IMR-90 (cell line): ENCODE results near the gene HOXD12. TPM values are rescaled to one million over a fixed set of nuclear protein-coding genes. Genes with fewer than 3 reads are reported as not detected.

ENCODE experiments used
- ATAC-seq: fragments of 200-7000 bp; cut with Tn5 transposase; 2 replicates; pipeline ENCODE4 v1.9.1; 2020; ENCODE audit warnings: low read depth, mild to moderate bottlenecking, moderate library complexity
- BruUV-seq: library from RNA; stranded (reverse); fragments of 400-500 nt; replicated peaks from 2 replicates; lab custom pipeline; 2021; lab: Mats Ljungman, UMichigan
- CTCF ChIA-PET: fragments of 300-600 bp; formaldehyde crosslinking; extraction: SDS; loops from one replicate; lab custom pipeline; 2021; ENCODE audit warnings: antibody characterized with exemption; lab: Yijun Ruan, JAX
- POLR2A ChIA-PET: fragments of 300-600 bp; sonication (Branson Sonifier 250); formaldehyde crosslinking; loops from one replicate; lab custom pipeline; 2022; ENCODE audit warnings: antibody characterized with exemption; ENCODE audit not compliant: unreplicated experiment; lab: Charles Lee
- DNase-seq: peaks from one replicate; pipeline ENCODE4 v3.0.0; 2013
- H2AFZ ChIP-seq: replicated peaks from 2 replicates; pipeline ENCODE3; 2013; ENCODE audit warnings: low read length, mild to moderate bottlenecking; ENCODE audit not compliant: poor library complexity
- H2AK5ac ChIP-seq: 2 replicates; pipeline ENCODE4 v1.6.1; 2013; ENCODE audit warnings: low read depth, low read length, inconsistent platforms
- H2AK9ac ChIP-seq: replicated peaks from 2 replicates; pipeline ENCODE3; 2013; ENCODE audit warnings: mild to moderate bottlenecking, low read depth, low read length, moderate library complexity; ENCODE audit not compliant: poor library complexity
- H2BK120ac ChIP-seq: 2 replicates; pipeline ENCODE4 v1.6.1; 2013; ENCODE audit warnings: low read depth, low read length, inconsistent platforms
- H2BK15ac ChIP-seq: 3 replicates; pipeline ENCODE4 v1.6.1; 2013; ENCODE audit warnings: low read depth, low read length, inconsistent platforms
- H2BK20ac ChIP-seq: 2 replicates; pipeline ENCODE4 v1.6.1; 2013; ENCODE audit warnings: low read depth, mild to moderate bottlenecking, inconsistent platforms, low read length, moderate library complexity
- H2BK5ac ChIP-seq: 2 replicates; pipeline ENCODE4 v1.6.1; 2013; ENCODE audit warnings: mild to moderate bottlenecking, low read depth, low read length, inconsistent platforms; ENCODE audit not compliant: poor library complexity, severe bottlenecking
- H3K14ac ChIP-seq: replicated peaks from 2 replicates; pipeline ENCODE4 v1.6.1; 2013; ENCODE audit warnings: low read depth, low read length, inconsistent platforms
- H3K18ac ChIP-seq: 2 replicates; pipeline ENCODE4 v1.6.1; 2013; ENCODE audit warnings: low read depth, low read length, control low read depth
- H3K23ac ChIP-seq: 2 replicates; pipeline ENCODE4 v1.6.1; 2013; ENCODE audit warnings: low read depth, low read length, inconsistent platforms
- H3K27ac ChIP-seq: 2 replicates; pipeline ENCODE4 v1.5.1; 2013; ENCODE audit warnings: mild to moderate bottlenecking, control low read depth, low read length; ENCODE audit not compliant: insufficient read depth
- H3K27me3 ChIP-seq: 2 replicates; pipeline ENCODE4 v1.6.1; 2013; ENCODE audit warnings: low read length; ENCODE audit not compliant: control insufficient read depth, insufficient read depth
- H3K36me3 ChIP-seq: 2 replicates; pipeline ENCODE4 v1.6.1; 2013; ENCODE audit warnings: low read length, mixed read lengths; ENCODE audit not compliant: control insufficient read depth, insufficient read depth
- H3K4ac ChIP-seq: 2 replicates; pipeline ENCODE4 v1.6.1; 2013; ENCODE audit warnings: low read depth, low read length, inconsistent platforms
- H3K4me1 ChIP-seq: 2 replicates; pipeline ENCODE4 v1.6.1; 2013; ENCODE audit warnings: low read length, mixed read lengths; ENCODE audit not compliant: control insufficient read depth, insufficient read depth
- H3K4me2 ChIP-seq: 2 replicates; pipeline ENCODE4 v1.6.1; 2013; ENCODE audit warnings: low read depth, mild to moderate bottlenecking, control low read depth, low read length, moderate library complexity
- H3K4me3 ChIP-seq: 2 replicates; pipeline ENCODE4 v1.5.1; 2013; ENCODE audit warnings: low read depth, mild to moderate bottlenecking, control low read depth, low read length, moderate library complexity; ENCODE audit not compliant: insufficient read depth
- H3K56ac ChIP-seq: 2 replicates; pipeline ENCODE4 v1.6.1; 2013; ENCODE audit warnings: low read length, inconsistent platforms; ENCODE audit not compliant: insufficient read depth; ENCODE audit errors: extremely low read depth
- H3K79me1 ChIP-seq, 2 experiments: 2 replicates each; pipeline ENCODE4 v1.6.1; 2013; ENCODE audit warnings: low read length in 2 of 2, inconsistent platforms in 1 of 2, low read depth in 1 of 2
- H3K9ac ChIP-seq: 2 replicates; pipeline ENCODE4 v1.6.1; 2013; ENCODE audit warnings: low read depth, low read length, control low read depth
- H3K9me1 ChIP-seq: 2 replicates; pipeline ENCODE4 v1.6.1; 2013; ENCODE audit warnings: low read length, inconsistent platforms; ENCODE audit not compliant: insufficient read depth
- H3K9me3 ChIP-seq: 2 replicates; pipeline ENCODE4 v1.6.1; 2013; ENCODE audit warnings: low read length; ENCODE audit not compliant: control insufficient read depth, insufficient read depth
- H4K20me1 ChIP-seq: 2 replicates; pipeline ENCODE4 v1.6.1; 2013; ENCODE audit warnings: low read length, inconsistent platforms; ENCODE audit not compliant: insufficient read depth
- H4K5ac ChIP-seq: 2 replicates; pipeline ENCODE4 v1.6.1; 2013; ENCODE audit warnings: mild to moderate bottlenecking, low read depth, low read length, control low read depth
- H4K8ac ChIP-seq, 2 experiments: 2 replicates each; pipeline ENCODE4 v1.6.1; 2013; ENCODE audit warnings: low read depth in 2 of 2, low read length in 2 of 2, control low read depth in 1 of 2, inconsistent platforms in 1 of 2
- H4K91ac ChIP-seq: 2 replicates; pipeline ENCODE4 v1.6.1; 2013; ENCODE audit warnings: low read depth, low read length, inconsistent platforms; ENCODE audit not compliant: insufficient read depth
- CEBPB ChIP-seq: IDR thresholded peaks from 2 replicates; pipeline ENCODE4 v1.6.1; 2012; ENCODE audit warnings: low read depth, low read length, improper control_type of control experiment
- CHD1 ChIP-seq: IDR thresholded peaks from 2 replicates; pipeline ENCODE4 v1.6.1; 2012; ENCODE audit warnings: low read depth, low read length, improper control_type of control experiment
- CTCF ChIP-seq: conservative IDR thresholded peaks from 2 replicates; pipeline ENCODE4 v1.5.1; 2012; ENCODE audit warnings: mild to moderate bottlenecking, low read depth, low read length, improper control_type of control experiment
- MAZ ChIP-seq: IDR thresholded peaks from 2 replicates; pipeline ENCODE4 v1.6.1; 2012; ENCODE audit warnings: low read depth, mild to moderate bottlenecking, low read length, improper control_type of control experiment, moderate library complexity, borderline replicate concordance
- MXI1 ChIP-seq: IDR thresholded peaks from 2 replicates; pipeline ENCODE4 v1.6.1; 2012; ENCODE audit warnings: low read depth, mild to moderate bottlenecking, low read length, moderate library complexity, borderline replicate concordance
- NFE2L2 ChIP-seq: fragments of 150-350 bp; IDR thresholded peaks from 2 replicates; pipeline ENCODE4 v1.6.1; 2016; ENCODE audit warnings: low read depth, mild to moderate bottlenecking, low read length
- POLR2A ChIP-seq: IDR thresholded peaks from 2 replicates; pipeline ENCODE4 v1.6.1; 2012; ENCODE audit warnings: mild to moderate bottlenecking, low read depth, low read length
- RAD21 ChIP-seq: IDR thresholded peaks from 2 replicates; pipeline ENCODE4 v1.6.1; 2012; ENCODE audit warnings: low read length, improper control_type of control experiment
- SMC3 ChIP-seq: fragments of 150-350 bp; IDR thresholded peaks from 2 replicates; pipeline ENCODE4 v1.6.1; 2016; ENCODE audit warnings: low read depth, mild to moderate bottlenecking, antibody characterized with exemption, low read length, moderate library complexity
- WGBS, 2 experiments: methylation state at CpG; one replicate each; pipeline versions ENCODE4 v1.1.5 to v1.1.7; 2013; ENCODE audit warnings: missing lambda C conversion rate in 2 of 2; ENCODE audit not compliant: insufficient read length in 1 of 2; ENCODE audit errors: extremely low coverage in 2 of 2; 5-methylcytosine and 5-hydroxymethylcytosine counted together
- dilution Hi-C: fragments of 300-500 bp; cut with HindIII; formaldehyde crosslinking; loops from one replicate; pipeline ENCODE4 v1.14.3; 2018; ENCODE audit warnings: low sequenced_read_pairs; ENCODE audit not compliant: unreplicated experiment
- in situ Hi-C: fragments of 300-500 bp; cut with MboI; formaldehyde crosslinking; loops from 3 replicates; pipeline ENCODE4 v1.14.3; 2019; ENCODE audit warnings: low sequenced_read_pairs, inconsistent platforms, mixed read lengths
- intact Hi-C: fragments of 100-400 bp; cut with micrococcal nuclease; formaldehyde crosslinking; loops from 2 replicates; pipeline ENCODE4 v1.10.0; 2022
- polyA plus RNA-seq, 3 experiments: library from polyadenylated mRNA; depleted of rRNA; stranded (reverse); fragments of >200 nt; gene quantifications; 2 replicates each; pipeline ENCODE4 v1.2.3, GENCODE V29; 2012; ENCODE audit warnings: low replicate concordance in 1 of 3
- total RNA-seq: library from RNA; depleted of rRNA; stranded (reverse); fragments of >200 nt; gene quantifications from 2 replicates; pipeline ENCODE4 v1.2.3, GENCODE V29; 2012
- TF ChIP-seq, protein P1 (sequence below): fragments of 150-350 bp; IDR thresholded peaks from 2 replicates; pipeline ENCODE4 v1.6.1; 2016; ENCODE audit warnings: low read depth, mild to moderate bottlenecking, low read length, moderate library complexity, borderline replicate concordance

HOXD12 gene
- total and polyA plus RNA-seq, 2 of the 4 experiments (the other 2 are of a cell fraction): not detected

DNA sequence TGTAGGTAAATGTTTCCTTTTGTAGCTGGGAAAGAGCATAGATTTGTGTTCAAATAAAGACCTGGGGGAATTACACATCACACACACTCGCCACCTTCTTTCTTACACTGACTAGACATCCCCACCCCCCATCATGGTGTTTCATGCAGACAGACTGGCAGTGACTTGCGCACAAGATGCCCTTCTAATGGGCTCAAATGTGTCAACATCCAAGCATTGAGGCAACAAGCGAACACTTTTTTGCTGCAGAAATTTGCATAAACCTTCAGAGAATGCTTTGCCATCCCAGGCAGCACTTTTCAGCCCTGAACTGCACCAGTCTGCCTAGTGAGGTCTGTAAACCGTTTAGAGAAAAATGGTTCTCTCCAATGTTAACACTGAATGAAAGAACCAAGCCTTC is 34.4 kb downstream of the HOXD12 start:
- H3K56ac ChIP-seq: no peak overlapping the region
- H2AK5ac ChIP-seq: no peak overlapping the region
- no peak overlapping the region for H4K5ac ChIP-seq
- no peak overlapping the region for H3K14ac ChIP-seq
- TF ChIP-seq NFE2L2 (no peak), SMC3 (no peak), MXI1 (no peak), CTCF (no peak), CHD1 (no peak), MAZ (no peak), RAD21 (no peak), POLR2A (no peak), CEBPB (no peak)
- TF ChIP-seq, protein P1, sequence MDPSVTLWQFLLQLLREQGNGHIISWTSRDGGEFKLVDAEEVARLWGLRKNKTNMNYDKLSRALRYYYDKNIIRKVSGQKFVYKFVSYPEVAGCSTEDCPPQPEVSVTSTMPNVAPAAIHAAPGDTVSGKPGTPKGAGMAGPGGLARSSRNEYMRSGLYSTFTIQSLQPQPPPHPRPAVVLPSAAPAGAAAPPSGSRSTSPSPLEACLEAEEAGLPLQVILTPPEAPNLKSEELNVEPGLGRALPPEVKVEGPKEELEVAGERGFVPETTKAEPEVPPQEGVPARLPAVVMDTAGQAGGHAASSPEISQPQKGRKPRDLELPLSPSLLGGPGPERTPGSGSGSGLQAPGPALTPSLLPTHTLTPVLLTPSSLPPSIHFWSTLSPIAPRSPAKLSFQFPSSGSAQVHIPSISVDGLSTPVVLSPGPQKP: no peak
- POLR2A ChIA-PET: no interaction called here
- no peak overlapping the region for H2BK15ac ChIP-seq
- H2BK120ac ChIP-seq: no peak overlapping the region
- H2AFZ ChIP-seq: no peak overlapping the region
- intact Hi-C loops (no loop called here), dilution Hi-C loops (no loop called here), in situ Hi-C loops (no loop called here)
- H3K9ac ChIP-seq: no peak overlapping the region
- H2BK5ac ChIP-seq: no peak overlapping the region
- no peaks in the 10 kb centered on the region for H4K20me1 ChIP-seq
- no peaks in the 10 kb centered on the region for H3K36me3 ChIP-seq
- H3K27me3 ChIP-seq: peaks cover 93% of the 10 kb centered on the region
- no peak overlapping the region for H3K18ac ChIP-seq
- H3K4me2 ChIP-seq: no peak overlapping the region
- no peak overlapping the region for H4K8ac ChIP-seq
- no peak for DNase-seq
- ATAC-seq: no peak
- H4K91ac ChIP-seq: no peak overlapping the region
- H3K23ac ChIP-seq: no peak overlapping the region
- H3K4ac ChIP-seq: no peak overlapping the region
- no CpG with 5 or more reads among the region's 4 CpGs for WGBS, 2 experiments
- H3K27ac ChIP-seq: no peak overlapping the region
- no peaks in the 10 kb centered on the region for H3K4me1 ChIP-seq
- CTCF ChIA-PET: interaction anchor here (3.0 to 3.1 kb wide), 2 partner anchors 321 to 503 kb away, joined by 9 to 23 read pairs; no protein-coding TSS in a partner anchor
- no peaks in the 10 kb centered on the region for H3K79me1 ChIP-seq
- peaks cover 1% of the 10 kb centered on the region for H3K9me3 ChIP-seq
- BruUV-seq: no TSS peak
- H3K9me1 ChIP-seq: no peaks in the 10 kb centered on the region
- no peak overlapping the region for H2AK9ac ChIP-seq
- H3K4me3 ChIP-seq: no peak overlapping the region
- no peak overlapping the region for H2BK20ac ChIP-seq
